GM18951 (cell line): ENCODE results near the gene IRX2.

Experiments used
- POLR2A ChIP-seq: IDR thresholded peaks from 4 replicates; pipeline ENCODE4 v1.6.1; 2011; ENCODE audit warnings: mild to moderate bottlenecking; ENCODE audit not compliant: insufficient read length, insufficient read depth; ENCODE audit errors: extremely low read depth
- in situ Hi-C: fragments of 300-500 bp; cut with MboI; formaldehyde crosslinking; loops from one replicate; pipeline ENCODE4 v1.12.0; 2022; ENCODE audit warnings: low sequenced_read_pairs, mixed read lengths, inconsistent platforms; ENCODE audit not compliant: unreplicated experiment

The IRX2 gene

DNA sequence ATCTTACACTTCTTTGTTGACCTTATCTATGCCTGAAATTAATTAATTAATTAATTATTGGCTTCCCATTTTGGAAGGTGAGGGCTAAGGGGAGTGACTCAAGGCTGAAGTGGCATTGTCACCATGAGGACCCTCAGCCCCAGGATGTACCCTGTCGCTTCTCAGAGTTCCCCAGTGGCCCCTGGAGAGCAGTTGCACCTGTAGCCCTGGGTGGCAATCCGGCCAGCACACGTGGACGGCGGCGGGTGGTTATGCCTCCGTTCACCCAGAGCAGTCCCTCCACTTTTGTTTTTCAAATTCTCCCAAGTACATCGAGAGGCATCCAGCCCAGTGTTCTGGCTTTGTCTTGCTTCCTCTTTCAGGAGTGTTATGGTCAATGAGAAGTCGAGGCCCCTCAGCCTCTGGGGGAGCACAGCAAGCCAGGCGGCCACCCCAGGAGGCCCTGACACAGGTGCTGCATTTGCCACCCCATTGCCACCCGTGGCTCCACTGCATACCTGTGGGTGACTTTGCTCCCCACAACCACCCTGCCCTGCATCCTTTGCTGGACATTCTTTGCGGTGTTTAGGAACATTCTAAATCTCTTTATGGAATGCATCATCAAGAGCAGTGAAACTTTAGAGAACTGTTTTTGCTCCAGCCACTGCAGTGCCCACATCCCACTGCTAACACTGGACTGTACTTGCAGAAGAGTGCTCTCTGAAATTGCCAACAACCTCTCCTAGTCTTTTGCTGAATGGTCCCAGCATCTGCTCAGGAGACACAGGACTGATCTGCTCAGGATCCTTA lies 11.5 kb upstream of the IRX2 start:
- TF ChIP-seq POLR2A, result no peak
- in situ Hi-C loops, result no loop called here

GRCh38 chr5:2761921-2762488 lies 10.5 kb upstream of the IRX2 start:
- no peak for TF ChIP-seq POLR2A

DNA sequence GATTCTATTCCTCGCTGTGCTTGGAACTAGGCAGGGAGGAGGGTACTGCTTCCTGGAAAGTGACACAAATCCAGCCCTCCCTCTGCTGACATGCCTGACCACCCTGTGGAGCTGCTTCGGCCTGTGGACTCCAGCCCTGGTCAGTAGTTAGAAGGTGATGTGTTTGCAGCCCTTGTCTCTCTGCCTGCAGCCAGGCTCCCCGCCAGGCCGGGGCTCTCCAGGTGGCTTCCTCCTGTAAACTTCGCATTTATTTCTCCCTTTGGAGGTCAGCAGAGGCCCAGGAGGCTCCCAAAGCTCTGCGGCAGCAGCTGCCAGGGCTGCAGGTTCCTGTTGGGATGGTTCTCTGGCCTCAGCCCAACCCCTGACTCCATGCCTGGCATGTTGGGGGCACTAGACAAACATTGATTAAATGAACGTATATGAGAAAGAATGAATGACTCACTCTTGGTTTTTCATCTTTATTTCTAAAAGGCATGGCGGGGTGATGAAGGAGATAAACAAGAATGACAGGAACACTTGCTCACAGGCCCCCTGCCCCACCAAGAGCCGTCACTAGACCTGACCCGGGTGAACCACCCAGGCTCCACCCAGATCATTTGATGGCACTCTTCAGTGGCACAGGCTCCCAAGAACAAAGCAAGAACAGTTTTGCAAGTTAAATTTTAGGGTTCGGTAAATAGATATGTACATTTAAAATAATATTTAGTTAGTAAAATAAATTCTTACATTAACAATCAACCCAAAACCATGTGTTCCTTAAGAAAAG lies 8.4 kb upstream of the IRX2 start:
- in situ Hi-C loops, result no loop called here

More at GRCh38 chr5:2761921-2762488, 10.5 kb upstream of the IRX2 start:
- in situ Hi-C loops, result no loop called here

DNA sequence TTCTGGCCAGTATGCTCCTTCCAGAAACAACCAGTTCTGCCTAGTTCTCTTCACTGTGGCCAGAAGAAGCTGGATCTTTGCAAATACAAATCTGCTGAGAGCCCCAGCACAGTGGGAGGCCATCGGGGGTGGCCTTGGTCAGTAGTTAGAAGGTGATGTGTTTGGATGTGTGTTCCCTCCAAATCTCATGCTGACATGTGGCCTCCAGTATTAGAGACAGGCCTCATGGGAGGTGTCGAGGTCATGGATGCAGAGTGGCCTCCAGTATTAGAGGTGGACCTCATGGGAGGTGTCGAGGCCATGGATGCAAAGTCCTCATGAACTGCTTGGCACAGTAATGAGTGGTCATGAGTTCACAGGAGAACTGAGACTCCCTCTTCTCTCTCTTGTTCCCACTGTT lies 7.6 kb upstream of the IRX2 start:
- TF ChIP-seq POLR2A, result no peak
- in situ Hi-C loops, result no loop called here

More for the DNA sequence above, 8.4 kb upstream of the IRX2 start:
- no peak for TF ChIP-seq POLR2A

GRCh38 chr5:2758632-2759031 lies 7.2 kb upstream of the IRX2 start:
- in situ Hi-C loops, result no loop called here
- TF ChIP-seq POLR2A, result no peak

- no peak for TF ChIP-seq POLR2A
- in situ Hi-C loops, result no loop called here
Observed at GRCh38 chr5:2757563-2758351, 6.3 kb upstream of the IRX2 start.

GRCh38 chr5:2756211-2757152 lies 5.0 kb upstream of the IRX2 start:
- in situ Hi-C loops, result no loop called here
- TF ChIP-seq POLR2A, result no peak

DNA sequence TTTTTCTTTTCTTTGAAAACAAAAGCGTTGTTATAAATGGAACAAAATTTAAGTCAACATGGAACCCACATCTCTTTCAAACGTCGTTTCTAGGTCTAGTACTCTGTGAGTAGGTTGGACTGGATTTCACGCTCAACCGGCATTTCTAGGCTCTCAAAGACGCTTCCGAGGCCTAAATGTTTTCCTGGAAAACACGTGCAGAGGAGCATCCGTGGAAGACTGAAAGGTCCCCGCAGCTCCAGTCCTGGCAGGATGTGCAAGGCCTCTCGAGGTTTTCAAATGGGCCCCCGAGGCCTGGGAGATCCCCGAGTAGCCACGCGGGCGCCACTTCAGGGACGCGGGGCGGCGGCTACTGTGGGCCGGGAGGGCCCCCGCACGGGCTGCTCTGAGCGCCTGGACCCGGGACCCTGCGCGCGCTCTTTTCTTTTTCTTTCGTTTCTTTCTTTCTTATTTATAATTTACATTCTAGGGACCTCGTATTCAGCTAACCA lies 4.2 kb upstream of the IRX2 start:
- in situ Hi-C loops, result no loop called here
- TF ChIP-seq POLR2A, result no peak

DNA sequence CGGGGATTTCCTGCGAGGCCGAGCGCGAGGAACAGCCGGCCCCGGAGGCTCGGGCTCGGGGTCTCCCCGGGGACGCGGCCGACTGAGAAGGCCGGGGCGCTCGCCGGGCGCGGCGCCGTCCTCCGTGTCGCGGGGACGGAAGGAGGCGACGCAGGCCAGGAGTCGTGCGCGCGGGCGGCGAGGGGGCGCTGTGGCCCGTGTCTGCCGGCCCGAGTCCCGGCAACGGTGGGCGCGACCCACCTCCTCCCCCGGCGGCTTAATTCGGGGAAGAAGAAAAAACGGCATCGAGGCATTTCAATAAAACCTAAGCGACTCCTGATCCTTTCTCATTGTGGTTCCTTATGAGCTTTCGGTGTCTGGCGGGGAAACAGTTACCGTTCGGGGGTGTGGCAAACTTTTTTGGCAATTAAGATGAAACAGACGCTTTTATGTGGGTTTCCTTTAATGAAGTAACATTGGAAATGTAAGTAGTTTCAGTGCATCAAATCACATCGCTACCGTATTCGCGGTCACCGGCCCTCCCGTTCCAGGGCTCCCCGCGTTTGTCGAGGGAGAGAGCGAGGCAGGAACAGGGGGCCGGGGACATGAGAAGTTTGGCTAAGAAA lies 3.7 kb upstream of the IRX2 start:
- TF ChIP-seq POLR2A, result no peak
- in situ Hi-C loops, result no loop called here

DNA sequence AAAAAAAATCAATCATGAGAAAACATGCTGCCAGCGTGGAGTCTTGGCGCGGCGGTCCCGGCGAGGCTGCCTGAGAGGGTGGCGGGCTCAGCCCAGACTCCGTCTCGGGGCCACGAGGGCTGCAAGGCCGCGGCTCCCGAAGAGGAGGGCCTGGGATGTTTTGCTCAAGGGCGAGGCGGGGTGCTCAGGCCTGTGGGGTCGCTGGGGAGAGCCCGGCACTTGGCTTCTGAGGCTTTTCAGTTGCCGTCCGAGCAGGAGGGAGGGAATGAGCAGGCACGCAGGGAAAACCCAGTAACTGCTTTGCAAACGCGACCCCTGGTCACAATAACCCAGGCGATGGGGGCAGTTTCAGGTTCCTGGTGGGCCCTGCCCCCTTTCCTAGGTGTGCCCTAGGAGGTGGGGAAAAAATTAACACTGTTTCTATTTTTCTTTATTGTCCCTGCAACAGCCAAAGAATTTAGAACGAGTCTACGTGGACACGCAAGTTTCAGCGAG lies 3.2 kb upstream of the IRX2 start:
- in situ Hi-C loops, result no loop called here
- no peak for TF ChIP-seq POLR2A
